Measurements from ENCODE around the gene CAPN6.

DNA sequence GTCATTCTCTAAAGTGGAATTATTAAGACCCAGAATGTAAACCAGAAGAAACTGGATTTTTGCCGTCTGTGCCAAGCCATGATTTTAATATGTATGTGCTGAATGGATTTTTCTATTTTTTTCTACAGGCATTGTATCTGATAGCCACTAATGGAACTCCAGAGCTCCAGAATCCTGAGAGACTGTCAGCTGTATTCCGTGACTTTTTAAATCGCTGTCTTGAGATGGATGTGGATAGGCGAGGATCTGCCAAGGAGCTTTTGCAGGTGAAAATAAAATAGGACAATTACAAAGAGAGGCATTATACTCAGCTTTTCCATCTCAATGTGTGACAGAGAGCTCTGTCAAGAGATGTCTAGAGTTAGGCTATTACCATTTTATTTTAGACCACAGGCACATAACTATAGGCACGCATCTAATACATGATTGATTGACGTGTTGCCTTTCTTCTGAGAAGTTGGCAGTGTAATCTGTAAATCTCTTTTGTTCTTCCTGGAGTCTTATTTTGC lies 53.9 kb downstream of the CAPN6 start:
- TF ChIP-seq POLR2AphosphoS5 (IDR thresholded peaks at IDR 0.05; ENCODE audit: low read depth, low read length) (no peak), SIN3A (IDR thresholded peaks at IDR 0.05; ENCODE audit: borderline replicate concordance, insufficient read depth, low read length) (no peak), TAF1 (IDR thresholded peaks at IDR 0.05; ENCODE audit: borderline replicate concordance, insufficient read depth, low read length) (no peak)
- TF ChIP-seq, protein P1, sequence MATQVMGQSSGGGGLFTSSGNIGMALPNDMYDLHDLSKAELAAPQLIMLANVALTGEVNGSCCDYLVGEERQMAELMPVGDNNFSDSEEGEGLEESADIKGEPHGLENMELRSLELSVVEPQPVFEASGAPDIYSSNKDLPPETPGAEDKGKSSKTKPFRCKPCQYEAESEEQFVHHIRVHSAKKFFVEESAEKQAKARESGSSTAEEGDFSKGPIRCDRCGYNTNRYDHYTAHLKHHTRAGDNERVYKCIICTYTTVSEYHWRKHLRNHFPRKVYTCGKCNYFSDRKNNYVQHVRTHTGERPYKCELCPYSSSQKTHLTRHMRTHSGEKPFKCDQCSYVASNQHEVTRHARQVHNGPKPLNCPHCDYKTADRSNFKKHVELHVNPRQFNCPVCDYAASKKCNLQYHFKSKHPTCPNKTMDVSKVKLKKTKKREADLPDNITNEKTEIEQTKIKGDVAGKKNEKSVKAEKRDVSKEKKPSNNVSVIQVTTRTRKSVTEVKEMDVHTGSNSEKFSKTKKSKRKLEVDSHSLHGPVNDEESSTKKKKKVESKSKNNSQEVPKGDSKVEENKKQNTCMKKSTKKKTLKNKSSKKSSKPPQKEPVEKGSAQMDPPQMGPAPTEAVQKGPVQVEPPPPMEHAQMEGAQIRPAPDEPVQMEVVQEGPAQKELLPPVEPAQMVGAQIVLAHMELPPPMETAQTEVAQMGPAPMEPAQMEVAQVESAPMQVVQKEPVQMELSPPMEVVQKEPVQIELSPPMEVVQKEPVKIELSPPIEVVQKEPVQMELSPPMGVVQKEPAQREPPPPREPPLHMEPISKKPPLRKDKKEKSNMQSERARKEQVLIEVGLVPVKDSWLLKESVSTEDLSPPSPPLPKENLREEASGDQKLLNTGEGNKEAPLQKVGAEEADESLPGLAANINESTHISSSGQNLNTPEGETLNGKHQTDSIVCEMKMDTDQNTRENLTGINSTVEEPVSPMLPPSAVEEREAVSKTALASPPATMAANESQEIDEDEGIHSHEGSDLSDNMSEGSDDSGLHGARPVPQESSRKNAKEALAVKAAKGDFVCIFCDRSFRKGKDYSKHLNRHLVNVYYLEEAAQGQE (IDR thresholded peaks at IDR 0.05; ENCODE audit: insufficient read depth in 1 of 2, low read depth in 2 of 2, low read length in 2 of 2): no peak

All from PFSK-1 (cell line).